IPS-NIHi7 (cell line): Measurements from ENCODE around the gene TSGA10IP.

Source experiments
- DNase-seq: peaks from one replicate; pipeline ENCODE4 v3.0.0; 2012; ENCODE audit warnings: mixed read lengths; ENCODE audit errors: extremely low spot score

TSGA10IP gene

DNA sequence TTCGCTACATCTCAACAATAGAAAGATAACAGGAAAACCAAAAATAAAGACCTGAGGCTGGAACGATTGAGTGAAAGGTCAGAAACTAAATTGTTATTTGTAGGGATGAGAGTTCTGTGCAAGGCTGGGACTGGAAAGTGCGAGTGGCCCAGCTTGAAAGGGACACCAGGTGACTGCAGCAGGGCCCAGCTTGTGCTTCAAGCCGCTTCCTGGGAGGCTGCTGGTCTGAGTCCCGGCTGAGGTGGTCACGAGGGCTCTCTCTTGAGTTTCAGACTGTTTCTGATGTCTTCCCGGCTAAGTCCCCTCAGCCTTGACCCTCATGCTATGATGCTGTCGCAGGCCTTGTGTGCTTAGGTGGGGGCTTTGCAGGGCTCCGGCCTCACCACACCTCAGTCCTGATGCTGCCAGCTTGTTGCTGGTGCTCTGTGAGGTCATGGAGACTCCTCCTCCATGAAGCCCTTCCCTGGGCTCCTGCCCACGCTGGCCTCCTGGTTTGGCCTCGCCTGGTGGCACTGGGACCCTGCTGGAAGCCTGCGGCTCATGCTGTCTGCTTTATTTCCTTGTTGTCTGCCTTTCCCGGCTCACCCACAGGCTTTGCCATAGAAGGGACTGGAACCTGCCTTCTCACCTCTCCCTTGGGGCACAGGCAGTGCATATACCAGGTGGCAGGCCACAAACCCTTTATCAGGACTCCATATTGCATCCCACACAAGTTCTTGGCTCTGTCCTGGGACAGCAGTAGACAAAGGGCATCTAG is 61.0 kb downstream of the TSGA10IP start:
- DNase-seq, result no peak

DNA sequence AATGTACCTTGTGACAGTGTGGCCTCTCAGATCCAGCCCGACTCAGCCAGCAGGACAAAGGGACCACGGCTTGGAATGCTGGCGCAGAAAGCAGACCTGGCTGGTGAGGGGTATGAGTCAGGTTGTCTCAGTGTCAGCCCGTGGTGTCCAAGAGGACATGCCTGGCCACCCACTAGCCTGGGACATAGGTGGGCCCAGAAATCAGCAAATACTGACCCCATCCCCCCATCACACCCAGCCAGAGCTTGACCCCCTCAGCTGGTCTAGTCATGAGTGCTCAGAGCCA is 61.6 kb downstream of the TSGA10IP start:
- DNase-seq, result no peak

DNA sequence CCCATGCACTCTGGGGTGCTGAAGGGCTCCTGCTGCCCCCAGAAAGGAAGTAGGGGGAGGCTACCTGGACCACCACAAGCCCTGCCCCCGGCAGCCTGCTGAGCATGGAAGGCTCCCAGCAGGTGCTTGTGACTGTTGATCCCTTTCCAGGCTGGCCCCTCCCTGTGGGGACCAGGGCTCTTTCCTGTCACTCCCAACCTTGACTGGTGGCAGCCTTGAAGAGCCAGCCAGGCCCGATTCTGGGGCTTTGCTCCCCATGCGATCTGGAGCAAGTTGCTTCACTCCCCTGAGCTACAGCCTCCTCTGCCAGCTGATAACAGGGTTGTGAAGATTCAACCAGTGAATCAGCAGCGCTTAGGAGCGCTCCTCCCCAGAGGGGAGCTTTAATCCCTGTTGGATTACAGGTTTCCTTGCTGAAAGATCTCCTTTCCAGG is 61.9 kb downstream of the TSGA10IP start:
- no peak for DNase-seq

DNA sequence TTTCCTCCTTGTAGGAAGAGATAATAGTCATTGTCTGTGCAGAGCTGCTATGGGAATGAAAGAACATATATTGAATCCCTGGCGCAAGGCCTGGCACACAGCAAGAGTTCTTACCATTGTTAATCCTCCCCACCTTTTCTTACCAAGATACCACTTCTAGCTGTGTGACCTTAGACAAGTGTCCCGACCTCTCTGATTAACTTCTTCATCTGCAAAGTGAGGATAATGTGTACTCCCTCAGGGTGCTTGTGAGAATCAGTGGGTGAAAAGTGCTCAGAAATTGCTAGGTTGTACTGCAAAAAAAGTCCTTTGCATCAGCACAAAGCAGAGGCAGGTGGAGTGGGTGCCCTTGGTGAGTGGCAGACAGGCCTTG is 62.8 kb downstream of the TSGA10IP start:
- DNase-seq, result no peak

DNA sequence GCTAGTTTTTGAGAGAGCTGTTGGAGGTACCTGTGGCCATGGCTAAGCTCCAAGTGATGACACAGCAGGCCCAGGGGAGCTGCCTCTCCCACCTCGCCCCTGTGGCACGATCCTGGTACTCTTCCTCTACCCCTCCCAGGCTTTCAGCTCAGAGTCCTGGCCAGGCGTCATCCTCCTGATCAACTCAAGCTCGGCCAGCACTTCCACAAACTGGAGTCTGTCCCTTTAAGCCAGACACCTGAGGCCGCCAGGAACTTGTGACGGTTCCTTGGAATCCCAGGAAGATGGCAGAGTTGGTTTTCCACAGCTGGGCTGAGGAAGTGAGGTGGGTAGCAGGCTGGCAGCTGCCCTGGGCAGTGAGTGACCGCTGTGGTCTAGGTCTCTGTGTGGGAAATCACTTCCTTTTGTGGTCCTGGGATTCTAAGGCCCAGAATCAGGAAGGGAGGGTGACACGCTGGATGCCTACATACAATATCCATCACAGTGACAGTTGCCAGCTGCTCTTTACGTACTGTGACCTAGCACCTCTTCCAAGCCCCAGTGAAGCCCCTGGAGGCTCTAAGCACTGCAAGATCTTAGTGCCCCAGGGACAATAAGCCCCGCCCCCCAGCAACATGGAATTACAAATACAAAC is 63.3 kb downstream of the TSGA10IP start:
- no peak for DNase-seq
